ENCODE results near the gene KRTAP10-2. TPM values are rescaled to one million over a fixed set of nuclear protein-coding genes. Genes with fewer than 3 reads are reported as not detected.

KRTAP10-2 gene
- polyA plus RNA-seq, 1 donor (not counting 4 experiments of a cell fraction or from before 2014, with no cell fraction given), result not detected

DNA sequence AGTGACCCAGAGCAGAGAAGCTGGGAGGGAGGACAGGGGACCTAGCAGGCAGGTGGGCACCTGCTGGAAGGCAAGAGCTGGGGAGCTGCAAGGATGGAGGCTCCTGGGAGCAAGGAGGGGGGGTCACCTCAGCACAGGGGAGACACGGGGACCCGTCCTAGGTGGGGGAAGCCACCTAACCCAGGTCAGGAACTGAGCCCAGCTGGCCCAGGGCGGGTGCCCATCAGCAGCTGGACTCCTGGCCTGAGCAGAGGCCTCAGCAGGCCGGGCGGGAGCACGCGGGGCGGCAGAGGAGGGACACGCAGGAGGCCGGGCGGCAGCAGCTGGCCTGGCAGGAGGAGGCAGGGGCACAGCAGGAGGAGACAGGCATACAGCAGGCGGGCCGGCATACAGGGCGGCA lies 12.3 kb downstream of the KRTAP10-2 start:
- H3K9ac ChIP-seq (ENCODE audit: control insufficient read depth, extremely low read depth, insufficient read depth, low read length), result no peak overlapping the region
- FAIRE-seq, result no peak

DNA sequence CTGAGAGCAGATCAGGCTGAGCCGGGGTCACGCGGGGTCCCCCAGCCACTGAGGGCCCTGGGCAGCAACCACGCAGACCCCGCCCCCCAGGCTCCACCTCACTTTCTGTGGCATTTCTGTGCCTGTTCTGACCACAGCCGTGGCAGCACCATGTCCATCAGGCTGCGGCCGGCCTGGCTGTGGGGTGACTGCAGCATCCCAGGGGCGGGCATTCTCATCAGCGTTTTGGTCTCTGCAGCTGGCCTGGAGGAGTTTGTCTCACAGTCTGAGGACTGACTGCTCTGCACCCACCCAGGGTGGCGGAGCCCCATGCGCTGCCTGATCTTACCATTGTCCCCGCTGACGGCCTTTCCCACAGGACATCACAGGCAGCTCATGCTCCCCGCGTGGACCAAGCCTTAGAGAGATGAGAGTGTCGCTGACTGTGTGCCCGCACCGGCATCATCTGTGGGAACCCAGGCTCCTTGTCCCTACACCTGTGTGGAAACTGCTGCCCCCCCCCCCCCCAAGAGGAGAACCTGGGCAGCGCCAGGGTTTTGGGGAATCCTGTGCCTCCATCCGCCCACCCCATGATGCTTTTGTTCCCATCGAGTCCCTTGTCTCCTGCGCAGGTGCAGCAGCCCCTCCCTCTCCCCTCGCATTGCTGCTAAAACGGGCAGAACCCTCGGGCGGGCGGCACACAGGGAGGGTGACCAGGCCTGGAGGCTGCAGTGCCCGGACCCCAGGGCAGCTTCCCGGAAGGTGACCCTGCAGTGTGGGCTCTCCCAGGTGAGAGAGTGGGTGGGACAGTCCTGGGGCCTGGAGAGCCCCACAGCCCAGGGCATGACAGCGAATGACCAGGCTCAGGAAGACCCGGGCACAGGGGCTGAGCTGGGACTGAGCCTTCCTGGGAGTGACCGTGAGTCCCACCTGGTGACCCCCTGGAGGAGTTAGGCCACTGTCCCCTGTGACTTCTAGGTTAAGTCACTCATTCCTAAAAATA lies 13.1 kb downstream of the KRTAP10-2 start:
- no peaks in the 10 kb centered on the region for H3K79me2 ChIP-seq (ENCODE audit: control insufficient read depth, insufficient read depth, low read length)
- no peaks in the 10 kb centered on the region for H3K9me1 ChIP-seq (ENCODE audit: control insufficient read depth, extremely low read depth, insufficient read depth, low read length)
- H4K20me1 ChIP-seq (ENCODE audit: control insufficient read depth, extremely low read depth, insufficient read depth, low read length), result no peaks in the 10 kb centered on the region
- no peak overlapping the region for H2AFZ ChIP-seq (ENCODE audit: control insufficient read depth, low read length)
- H3K9me3 ChIP-seq (ENCODE audit: control insufficient read depth, low read depth, low read length), result no peaks in the 10 kb centered on the region
- no peak overlapping the region for H3K9ac ChIP-seq (ENCODE audit: control insufficient read depth, extremely low read depth, insufficient read depth, low read length)
- no peaks in the 10 kb centered on the region for H3K27me3 ChIP-seq (ENCODE audit: control insufficient read depth, extremely low read depth, insufficient read depth, low read length)
- H3K27ac ChIP-seq (ENCODE audit: control insufficient read depth, insufficient read depth, low read length), result no peak overlapping the region
- H3K4me3 ChIP-seq (ENCODE audit: control insufficient read depth in 2 of 3, extremely low read depth in 1 of 3, insufficient read depth in 2 of 3, low read depth in 1 of 3, low read length in 3 of 3), result no peak overlapping the region
- no peak overlapping the region for H3K4me2 ChIP-seq (ENCODE audit: control insufficient read depth, extremely low read depth, insufficient read depth, low read depth, low read length)
- H3K36me3 ChIP-seq (ENCODE audit: control insufficient read depth in 2 of 2, extremely low read depth in 1 of 2, insufficient read depth in 2 of 2, low read length in 2 of 2), result no peaks in the 10 kb centered on the region
- TF ChIP-seq CTCF (optimal IDR thresholded peaks at IDR 0.05 in 1 of 3, IDR thresholded peaks at IDR 0.05 in 1 of 3, conservative IDR thresholded peaks at IDR 0.05 in 1 of 3; ENCODE audit: extremely low read depth in 1 of 3, insufficient read depth in 2 of 3, low read length in 3 of 3) (no peak), EZH2 (IDR thresholded peaks at IDR 0.05; ENCODE audit: low read length) (no peak)
- dilution Hi-C loops (cut with MboI; ENCODE audit: extremely low pct_ligation_motif_present, low sequenced_read_pairs), result no loop called here
- FAIRE-seq (no peak), DNase-seq (ENCODE audit: low read depth, low spot score) (no peak)
- no peaks in the 10 kb centered on the region for H3K4me1 ChIP-seq (ENCODE audit: control insufficient read depth, extremely low read depth, insufficient read depth, low read length)

More for the DNA sequence above, 12.3 kb downstream of the KRTAP10-2 start:
- Histone ChIP-seq H3K36me3 (ENCODE audit: control insufficient read depth in 2 of 2, extremely low read depth in 1 of 2, insufficient read depth in 2 of 2, low read length in 2 of 2) (no peaks in the 10 kb centered on the region), H3K9me3 (ENCODE audit: control insufficient read depth, low read depth, low read length) (no peaks in the 10 kb centered on the region), H4K20me1 (ENCODE audit: control insufficient read depth, extremely low read depth, insufficient read depth, low read length) (no peaks in the 10 kb centered on the region), H3K27me3 (ENCODE audit: control insufficient read depth, extremely low read depth, insufficient read depth, low read length) (no peaks in the 10 kb centered on the region), H3K4me2 (ENCODE audit: control insufficient read depth, extremely low read depth, insufficient read depth, low read depth, low read length) (no peak overlapping the region), H3K4me3 (ENCODE audit: control insufficient read depth in 2 of 3, extremely low read depth in 1 of 3, insufficient read depth in 2 of 3, low read depth in 1 of 3, low read length in 3 of 3) (no peak overlapping the region), H2AFZ (ENCODE audit: control insufficient read depth, low read length) (no peak overlapping the region), H3K27ac (ENCODE audit: control insufficient read depth, insufficient read depth, low read length) (no peak overlapping the region), H3K4me1 (ENCODE audit: control insufficient read depth, extremely low read depth, insufficient read depth, low read length) (no peaks in the 10 kb centered on the region), H3K9me1 (ENCODE audit: control insufficient read depth, extremely low read depth, insufficient read depth, low read length) (no peaks in the 10 kb centered on the region), H3K79me2 (ENCODE audit: control insufficient read depth, insufficient read depth, low read length) (no peaks in the 10 kb centered on the region)
- TF ChIP-seq EZH2 (IDR thresholded peaks at IDR 0.05; ENCODE audit: low read length), result no peak
- no peak for TF ChIP-seq CTCF (optimal IDR thresholded peaks at IDR 0.05 in 1 of 3, IDR thresholded peaks at IDR 0.05 in 1 of 3, conservative IDR thresholded peaks at IDR 0.05 in 1 of 3; ENCODE audit: extremely low read depth in 1 of 3, insufficient read depth in 2 of 3, low read length in 3 of 3)
- dilution Hi-C loops (cut with MboI; ENCODE audit: extremely low pct_ligation_motif_present, low sequenced_read_pairs), result no loop called here
- DNase-seq (ENCODE audit: low read depth, low spot score), result no peak
